Stomach (tissue), 4 donors: ENCODE measurements around the gene NAT10.

Experiments used
- POLR2A ChIP-seq, 4 donors: fragments of 450-650 bp; IDR thresholded peaks; one replicate each; pipeline ENCODE4 v1.6.1; 2016; ENCODE audit warnings: antibody characterized with exemption in 4 of 4, control low read depth in 2 of 4, mild to moderate bottlenecking in 1 of 4, moderate library complexity in 1 of 4
- POLR2AphosphoS5 ChIP-seq, 3 donors: sonication (generic); formaldehyde crosslinking; IDR thresholded peaks; one replicate each; pipeline ENCODE4 v1.6.1; 2016; ENCODE audit warnings: antibody characterized with exemption in 3 of 3
- TF ChIP-seq, protein P1 (sequence below), 7 experiments: fragments of 450-650 bp in 4 of 7; fragments of 200-600 bp in 3 of 7; sonication (generic) in 3 of 7; IDR thresholded peaks; one replicate each; pipeline ENCODE4 v1.5.1; 2016 to 2019; ENCODE audit warnings: antibody characterized with exemption in 7 of 7, control low read depth in 2 of 7, mild to moderate bottlenecking in 1 of 7

DNA sequence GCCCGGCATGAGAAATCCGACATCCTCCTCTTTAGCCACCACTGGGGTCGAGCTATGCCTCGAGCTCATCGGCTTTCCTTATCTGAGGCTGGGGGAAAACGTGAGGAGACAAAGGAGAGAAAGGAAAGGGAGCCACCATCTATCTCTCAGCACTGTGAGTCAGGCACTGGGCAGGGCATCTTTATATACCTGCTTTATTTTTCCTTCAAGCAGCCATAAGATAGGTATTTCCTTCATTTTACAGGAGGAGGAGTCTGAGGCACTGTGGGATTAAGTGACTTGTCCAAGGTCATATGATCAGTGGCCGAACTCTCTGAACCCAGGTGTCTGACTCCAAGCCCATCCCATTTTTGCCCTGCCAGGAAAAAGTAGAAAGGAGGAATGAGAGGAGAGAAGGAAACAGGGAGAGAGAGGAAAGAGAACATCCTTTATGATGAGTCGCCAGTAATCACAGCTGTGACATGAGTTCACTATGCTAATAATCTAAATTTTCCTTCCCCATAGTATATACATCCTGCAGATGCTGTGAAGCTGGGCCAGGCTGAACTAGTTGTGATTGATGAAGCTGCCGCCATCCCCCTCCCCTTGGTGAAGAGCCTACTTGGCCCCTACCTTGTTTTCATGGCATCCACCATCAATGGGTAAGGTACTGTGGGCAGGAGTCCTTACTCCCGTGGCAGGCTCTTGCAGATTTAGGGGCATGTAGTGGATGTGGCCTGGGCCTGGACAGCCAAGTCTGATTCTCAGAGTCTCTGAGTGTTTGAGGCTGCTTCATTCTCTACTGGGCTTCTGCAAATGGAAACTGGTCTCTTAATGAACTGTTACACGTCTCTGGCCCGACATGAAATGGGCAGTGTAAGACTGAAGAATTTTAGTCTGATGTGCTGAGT lies 21.8 kb downstream of the NAT10 start:
- TF ChIP-seq, protein P1, sequence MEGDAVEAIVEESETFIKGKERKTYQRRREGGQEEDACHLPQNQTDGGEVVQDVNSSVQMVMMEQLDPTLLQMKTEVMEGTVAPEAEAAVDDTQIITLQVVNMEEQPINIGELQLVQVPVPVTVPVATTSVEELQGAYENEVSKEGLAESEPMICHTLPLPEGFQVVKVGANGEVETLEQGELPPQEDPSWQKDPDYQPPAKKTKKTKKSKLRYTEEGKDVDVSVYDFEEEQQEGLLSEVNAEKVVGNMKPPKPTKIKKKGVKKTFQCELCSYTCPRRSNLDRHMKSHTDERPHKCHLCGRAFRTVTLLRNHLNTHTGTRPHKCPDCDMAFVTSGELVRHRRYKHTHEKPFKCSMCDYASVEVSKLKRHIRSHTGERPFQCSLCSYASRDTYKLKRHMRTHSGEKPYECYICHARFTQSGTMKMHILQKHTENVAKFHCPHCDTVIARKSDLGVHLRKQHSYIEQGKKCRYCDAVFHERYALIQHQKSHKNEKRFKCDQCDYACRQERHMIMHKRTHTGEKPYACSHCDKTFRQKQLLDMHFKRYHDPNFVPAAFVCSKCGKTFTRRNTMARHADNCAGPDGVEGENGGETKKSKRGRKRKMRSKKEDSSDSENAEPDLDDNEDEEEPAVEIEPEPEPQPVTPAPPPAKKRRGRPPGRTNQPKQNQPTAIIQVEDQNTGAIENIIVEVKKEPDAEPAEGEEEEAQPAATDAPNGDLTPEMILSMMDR (IDR thresholded peaks at IDR 0.05) = no peak
- TF ChIP-seq POLR2A (IDR thresholded peaks at IDR 0.05) (no peak), POLR2AphosphoS5 (IDR thresholded peaks at IDR 0.05) (no peak)
